Nephron progenitor cell (in vitro differentiated cells): ENCODE data around the gene FBXO27.
A peak's percentile ranks its signal among the peaks of the same experiment; 100 is the strongest.
"Not testable (repeated sequence)": the region's sequence is repeated elsewhere in the genome, so short reads cannot be mapped to it uniquely, and the experiment has no call there.

Experiments used
- DNase-seq: peaks from one replicate; pipeline ENCODE4 v3.0.0; 2021
- H3K27ac Mint-ChIP-seq: 2 replicates; pipeline ENCODE4 v1.8.0; 2021; ENCODE audit warnings: mild to moderate bottlenecking, moderate library complexity, mixed read lengths
- H3K27me3 Mint-ChIP-seq: 2 replicates; pipeline ENCODE4 v1.8.0; 2021; ENCODE audit warnings: mild to moderate bottlenecking, low read depth, mixed read lengths; ENCODE audit not compliant: poor library complexity
- H3K36me3 Mint-ChIP-seq: 2 replicates; pipeline ENCODE4 v1.8.0; 2021; ENCODE audit warnings: low read depth, mixed read lengths
- H3K4me1 Mint-ChIP-seq: 2 replicates; pipeline ENCODE4 v1.8.0; 2021; ENCODE audit warnings: mixed read lengths
- H3K4me3 Mint-ChIP-seq: 2 replicates; pipeline ENCODE4 v1.8.0; 2021; ENCODE audit warnings: mild to moderate bottlenecking, moderate library complexity, mixed read lengths
- H3K9me3 Mint-ChIP-seq: 2 replicates; pipeline ENCODE4 v1.8.0; 2021; ENCODE audit warnings: mild to moderate bottlenecking, moderate library complexity, mixed read lengths
- TF ChIP-seq, protein P1 (sequence below): fragments of 200-600 bp; sonication (generic); IDR thresholded peaks from 2 replicates; pipeline ENCODE4 v1.5.0; 2021; ENCODE audit warnings: antibody characterized with exemption

Gene FBXO27

DNA sequence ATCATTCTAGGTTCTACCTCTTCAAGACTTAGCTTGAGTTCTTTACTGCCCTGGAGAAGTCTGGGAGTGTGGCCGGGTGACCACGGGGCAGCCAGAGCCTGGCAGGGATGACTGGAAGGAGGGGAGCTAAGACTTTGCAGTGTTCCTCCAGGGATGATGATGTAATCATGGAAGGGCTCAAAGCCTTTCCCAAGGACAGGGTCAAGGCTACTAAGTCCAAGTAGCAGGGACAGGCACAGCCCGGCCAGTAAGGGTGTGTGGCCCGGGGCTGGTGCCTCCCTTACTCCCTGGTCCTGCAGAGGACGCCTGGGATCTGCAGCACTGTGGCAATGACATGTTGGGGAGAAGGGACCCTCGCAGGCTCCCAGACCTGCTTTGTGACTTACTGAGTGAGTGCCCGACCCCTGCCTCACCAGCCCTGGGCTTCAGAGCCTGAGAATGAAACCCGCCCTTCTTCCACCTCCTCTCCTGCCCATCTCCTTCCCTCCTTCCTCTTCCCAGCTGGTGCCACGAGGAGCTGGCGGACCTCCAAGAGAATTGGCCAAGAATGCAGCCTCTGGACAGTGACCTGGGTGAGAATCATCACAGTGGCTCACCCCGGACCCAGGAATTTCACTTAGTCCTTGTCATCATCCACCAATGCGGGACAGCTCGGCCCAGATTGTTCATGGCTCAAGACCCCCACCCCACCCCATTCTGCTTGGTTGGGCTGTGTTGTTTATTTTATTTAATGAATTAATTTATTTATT lies 41.2 kb downstream of the FBXO27 start:
- Mint-ChIP-seq H3K4me1 (peaks cover 53% of the 10 kb centered on the region), H3K4me3 (no peak overlapping the region), H3K36me3 (no peaks in the 10 kb centered on the region), H3K27ac (no peak overlapping the region), H3K27me3 (peaks cover 15% of the 10 kb centered on the region), H3K9me3 (peaks cover 31% of the 10 kb centered on the region)
- TF ChIP-seq, protein P1, sequence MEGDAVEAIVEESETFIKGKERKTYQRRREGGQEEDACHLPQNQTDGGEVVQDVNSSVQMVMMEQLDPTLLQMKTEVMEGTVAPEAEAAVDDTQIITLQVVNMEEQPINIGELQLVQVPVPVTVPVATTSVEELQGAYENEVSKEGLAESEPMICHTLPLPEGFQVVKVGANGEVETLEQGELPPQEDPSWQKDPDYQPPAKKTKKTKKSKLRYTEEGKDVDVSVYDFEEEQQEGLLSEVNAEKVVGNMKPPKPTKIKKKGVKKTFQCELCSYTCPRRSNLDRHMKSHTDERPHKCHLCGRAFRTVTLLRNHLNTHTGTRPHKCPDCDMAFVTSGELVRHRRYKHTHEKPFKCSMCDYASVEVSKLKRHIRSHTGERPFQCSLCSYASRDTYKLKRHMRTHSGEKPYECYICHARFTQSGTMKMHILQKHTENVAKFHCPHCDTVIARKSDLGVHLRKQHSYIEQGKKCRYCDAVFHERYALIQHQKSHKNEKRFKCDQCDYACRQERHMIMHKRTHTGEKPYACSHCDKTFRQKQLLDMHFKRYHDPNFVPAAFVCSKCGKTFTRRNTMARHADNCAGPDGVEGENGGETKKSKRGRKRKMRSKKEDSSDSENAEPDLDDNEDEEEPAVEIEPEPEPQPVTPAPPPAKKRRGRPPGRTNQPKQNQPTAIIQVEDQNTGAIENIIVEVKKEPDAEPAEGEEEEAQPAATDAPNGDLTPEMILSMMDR, result no peak
- DNase-seq, result no peak

DNA sequence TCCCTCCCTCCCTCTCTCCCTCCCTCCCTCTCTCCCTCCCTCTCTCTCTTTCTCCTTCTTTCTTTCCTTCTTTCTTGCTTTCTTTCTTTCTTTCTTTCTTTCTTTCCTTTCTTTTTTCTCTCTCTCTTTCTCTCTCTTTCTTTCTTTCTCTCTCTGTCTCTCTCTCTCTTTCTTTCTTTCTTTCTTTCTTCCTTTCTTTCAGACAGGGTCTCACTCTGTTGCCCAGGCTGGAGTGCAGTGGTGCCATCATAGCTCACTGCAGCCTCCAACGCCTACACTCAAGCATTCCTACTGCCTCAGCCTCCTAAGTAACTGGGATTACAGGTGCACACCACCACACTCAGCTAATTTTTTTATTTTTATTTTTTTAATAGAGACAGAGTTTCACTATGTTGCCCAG lies 42.7 kb downstream of the FBXO27 start:
- not testable (repeated sequence) for H3K27ac Mint-ChIP-seq, DNase-seq, H3K4me3 Mint-ChIP-seq, H3K36me3 Mint-ChIP-seq
- Mint-ChIP-seq H3K27me3 (peaks cover 12% of the 10 kb centered on the region), H3K4me1 (peaks cover 55% of the 10 kb centered on the region), H3K9me3 (peaks cover 24% of the 10 kb centered on the region)

DNA sequence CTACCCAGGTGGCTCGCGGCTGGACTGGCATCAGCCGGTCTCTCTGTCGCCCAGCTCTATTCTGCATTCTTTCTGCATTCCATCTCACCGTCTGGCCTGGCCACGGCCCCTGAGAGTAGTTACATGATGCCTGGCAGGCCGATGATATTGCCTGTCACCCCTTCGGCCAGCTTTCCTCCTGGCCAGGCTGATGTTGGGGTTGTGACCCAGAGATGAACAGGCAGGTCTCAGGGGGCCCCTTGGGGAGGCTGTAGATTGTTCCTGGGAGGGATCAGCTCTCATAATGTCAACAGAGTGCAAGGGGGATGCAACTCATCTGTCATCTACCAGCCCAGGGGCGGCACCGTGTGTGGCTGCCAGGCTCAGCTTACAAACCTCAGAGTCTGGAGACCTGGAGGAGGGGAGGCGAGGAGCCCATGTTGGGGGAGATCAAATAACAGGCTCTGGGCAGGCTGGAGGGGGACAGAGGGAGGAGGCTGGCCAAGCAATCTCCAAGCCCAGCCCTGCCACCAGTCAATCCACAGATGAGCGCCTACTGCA lies 43.2 kb downstream of the FBXO27 start:
- H3K4me3 Mint-ChIP-seq, result peak overlapping the region; percentile 42
- H3K27me3 Mint-ChIP-seq, result peaks cover 12% of the 10 kb centered on the region
- peak overlapping the region; percentile 100 for H3K27ac Mint-ChIP-seq
- peak; percentile 80 for DNase-seq
- TF ChIP-seq, protein P1, result no peak
- peaks cover 19% of the 10 kb centered on the region for H3K9me3 Mint-ChIP-seq
- no peaks in the 10 kb centered on the region for H3K36me3 Mint-ChIP-seq
- H3K4me1 Mint-ChIP-seq, result peaks cover 58% of the 10 kb centered on the region

DNA sequence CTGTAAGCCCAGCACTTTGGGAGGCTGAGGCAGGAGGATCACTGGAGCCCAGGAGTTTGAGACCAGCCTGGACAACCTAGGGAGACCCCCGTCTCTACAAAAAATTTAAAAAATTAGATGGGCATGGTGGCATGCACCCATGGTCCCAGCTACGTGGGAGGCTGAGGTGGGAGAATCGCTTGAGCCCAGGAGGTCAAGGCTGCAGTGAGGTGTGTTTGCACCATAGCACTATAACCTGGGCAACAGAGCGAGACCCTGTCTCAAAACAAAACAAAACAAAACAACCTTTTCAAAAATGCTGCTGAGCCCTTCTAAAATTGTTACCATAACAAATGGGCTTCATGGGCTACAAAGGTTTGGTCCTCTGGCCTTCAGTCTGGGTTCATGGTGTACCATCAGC lies 43.7 kb downstream of the FBXO27 start:
- H3K27me3 Mint-ChIP-seq, result peaks cover 12% of the 10 kb centered on the region
- peaks cover 15% of the 10 kb centered on the region for H3K9me3 Mint-ChIP-seq
- H3K4me1 Mint-ChIP-seq, result peaks cover 58% of the 10 kb centered on the region
- not testable (repeated sequence) for DNase-seq, H3K36me3 Mint-ChIP-seq
- H3K4me3 Mint-ChIP-seq, result peak overlapping the region; percentile 42
- peak overlapping the region; percentile 100 for H3K27ac Mint-ChIP-seq

DNA sequence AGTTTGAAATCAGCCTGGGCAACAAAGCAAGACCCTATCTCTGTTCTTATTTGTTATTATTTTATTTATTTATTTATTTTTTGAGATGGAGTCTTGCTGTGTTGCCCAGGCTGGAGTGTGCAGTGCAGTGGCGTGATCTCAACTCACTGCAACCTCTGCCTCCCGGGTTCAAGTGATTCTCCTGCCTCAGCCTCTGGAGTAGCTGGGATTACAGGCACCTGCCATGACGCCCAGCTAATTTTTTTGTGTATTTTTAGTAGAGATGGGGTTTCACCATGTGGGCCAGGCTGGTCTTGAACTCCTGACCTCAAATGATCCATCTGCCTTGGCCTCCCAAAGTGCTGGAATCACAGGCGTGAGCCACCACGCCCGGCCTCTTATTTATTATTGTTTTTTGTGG lies 44.6 kb downstream of the FBXO27 start:
- H3K27me3 Mint-ChIP-seq, result peaks cover 12% of the 10 kb centered on the region
- not testable (repeated sequence) for H3K4me3 Mint-ChIP-seq, H3K36me3 Mint-ChIP-seq, DNase-seq, H3K9me3 Mint-ChIP-seq, H3K27ac Mint-ChIP-seq
- H3K4me1 Mint-ChIP-seq, result peaks cover 52% of the 10 kb centered on the region

DNA sequence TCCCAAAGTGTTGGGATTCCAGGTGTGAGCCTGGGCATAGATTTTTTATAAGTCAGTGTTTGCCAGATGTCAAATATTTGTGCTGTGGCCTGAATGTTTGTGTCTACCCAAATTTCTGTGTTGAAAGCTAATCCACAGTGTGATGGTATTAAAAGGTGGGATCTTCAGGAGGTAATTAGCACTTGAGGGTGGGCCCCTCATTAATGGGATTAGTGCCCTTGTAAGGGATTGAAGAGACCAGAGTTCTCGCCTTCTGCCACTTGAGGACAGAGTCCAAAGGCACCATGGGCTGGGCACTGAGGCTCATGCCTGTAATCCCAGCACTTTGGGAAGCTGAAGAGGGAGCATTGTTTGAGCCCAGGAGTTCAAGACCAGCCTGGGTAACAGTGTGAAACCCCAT lies 47.1 kb downstream of the FBXO27 start:
- TF ChIP-seq, protein P1, result no peak
- H3K27ac Mint-ChIP-seq, result no peak overlapping the region
- peaks cover 5% of the 10 kb centered on the region for H3K36me3 Mint-ChIP-seq
- H3K27me3 Mint-ChIP-seq, result peaks cover 4% of the 10 kb centered on the region
- H3K4me3 Mint-ChIP-seq, result no peak overlapping the region
- DNase-seq, result no peak
- peaks cover 20% of the 10 kb centered on the region for H3K9me3 Mint-ChIP-seq
- H3K4me1 Mint-ChIP-seq, result peaks cover 30% of the 10 kb centered on the region

DNA sequence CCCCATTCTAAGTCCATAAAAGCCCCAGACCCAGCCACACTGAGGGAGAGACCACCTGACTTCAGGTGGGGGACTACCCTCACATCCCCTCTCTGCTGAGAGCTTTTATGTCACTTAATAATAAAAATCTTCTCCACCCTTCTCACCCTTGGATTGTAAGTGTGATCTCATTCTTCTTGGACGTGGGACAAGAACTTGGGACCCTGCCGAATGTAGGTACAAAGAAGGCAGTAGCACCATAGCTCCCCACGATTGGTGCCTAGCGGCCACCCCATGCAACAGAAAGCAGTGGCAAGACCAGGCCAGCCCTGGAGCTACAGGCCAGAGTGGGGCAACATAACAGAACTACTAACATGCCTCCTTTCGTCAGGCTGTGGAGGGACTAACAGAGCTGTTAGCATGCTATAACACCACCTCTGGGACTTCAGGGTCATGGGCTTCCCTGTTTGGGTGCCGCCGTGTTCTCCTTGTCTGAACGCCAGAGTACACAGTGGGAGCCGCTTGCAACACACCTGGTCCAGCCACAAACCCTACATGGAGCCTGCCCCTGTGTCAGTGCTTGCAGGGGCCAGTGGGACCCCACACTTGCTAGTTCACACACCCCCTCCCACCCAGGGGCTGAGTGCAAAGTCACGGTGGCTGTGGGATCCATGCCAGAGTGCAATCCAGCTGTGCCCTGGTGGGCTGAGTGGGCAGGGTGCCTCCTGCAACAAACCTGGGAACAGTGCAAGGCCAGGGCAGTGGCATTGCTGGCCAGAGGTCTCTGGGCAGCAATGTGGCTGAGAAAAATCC lies 51.6 kb downstream of the FBXO27 start:
- H3K4me1 Mint-ChIP-seq, result peaks cover 40% of the 10 kb centered on the region
- no peak overlapping the region for H3K4me3 Mint-ChIP-seq
- no peaks in the 10 kb centered on the region for H3K27me3 Mint-ChIP-seq
- peaks cover 5% of the 10 kb centered on the region for H3K36me3 Mint-ChIP-seq
- no peak for DNase-seq
- H3K27ac Mint-ChIP-seq, result no peak overlapping the region
- TF ChIP-seq, protein P1, result no peak
- peaks cover 24% of the 10 kb centered on the region for H3K9me3 Mint-ChIP-seq
